ENCODE data around the gene JAG2.

Gene JAG2

GRCh38 chr14:105201925-105202513 lies 33.4 kb upstream of the JAG2 start:
- no peaks in the 10 kb centered on the region for H4K20me1 ChIP-seq (ENCODE audit: low read depth, low read length)

GRCh38 chr14:105201156-105201924 lies 32.8 kb upstream of the JAG2 start:
- Histone ChIP-seq H3K79me2 (ENCODE audit: insufficient read depth, low read length) (no peaks in the 10 kb centered on the region), H3K27ac (ENCODE audit: low read depth, low read length) (no peak overlapping the region)
- TF ChIP-seq, protein P1, sequence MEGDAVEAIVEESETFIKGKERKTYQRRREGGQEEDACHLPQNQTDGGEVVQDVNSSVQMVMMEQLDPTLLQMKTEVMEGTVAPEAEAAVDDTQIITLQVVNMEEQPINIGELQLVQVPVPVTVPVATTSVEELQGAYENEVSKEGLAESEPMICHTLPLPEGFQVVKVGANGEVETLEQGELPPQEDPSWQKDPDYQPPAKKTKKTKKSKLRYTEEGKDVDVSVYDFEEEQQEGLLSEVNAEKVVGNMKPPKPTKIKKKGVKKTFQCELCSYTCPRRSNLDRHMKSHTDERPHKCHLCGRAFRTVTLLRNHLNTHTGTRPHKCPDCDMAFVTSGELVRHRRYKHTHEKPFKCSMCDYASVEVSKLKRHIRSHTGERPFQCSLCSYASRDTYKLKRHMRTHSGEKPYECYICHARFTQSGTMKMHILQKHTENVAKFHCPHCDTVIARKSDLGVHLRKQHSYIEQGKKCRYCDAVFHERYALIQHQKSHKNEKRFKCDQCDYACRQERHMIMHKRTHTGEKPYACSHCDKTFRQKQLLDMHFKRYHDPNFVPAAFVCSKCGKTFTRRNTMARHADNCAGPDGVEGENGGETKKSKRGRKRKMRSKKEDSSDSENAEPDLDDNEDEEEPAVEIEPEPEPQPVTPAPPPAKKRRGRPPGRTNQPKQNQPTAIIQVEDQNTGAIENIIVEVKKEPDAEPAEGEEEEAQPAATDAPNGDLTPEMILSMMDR (IDR thresholded peaks at IDR 0.05; ENCODE audit: insufficient read depth, low read length, poor library complexity, severe bottlenecking): no peak
- TF ChIP-seq EZH2phosphoT487 (conservative IDR thresholded peaks at IDR 0.05; ENCODE audit: low read length): no peak

More at GRCh38 chr14:105201925-105202513, 33.4 kb upstream of the JAG2 start:
- no peaks in the 10 kb centered on the region for H3F3A ChIP-seq (ENCODE audit: insufficient read depth)
- TF ChIP-seq, protein P1 (IDR thresholded peaks at IDR 0.05; ENCODE audit: insufficient read depth, low read length, poor library complexity, severe bottlenecking): no peak
- TF ChIP-seq EZH2phosphoT487 (conservative IDR thresholded peaks at IDR 0.05; ENCODE audit: low read length): no peak
- H3K27me3 ChIP-seq (ENCODE audit: low read length): no peaks in the 10 kb centered on the region
- H3K36me3 ChIP-seq (ENCODE audit: low read length): no peaks in the 10 kb centered on the region
- H3K9ac ChIP-seq (ENCODE audit: low read length): no peak overlapping the region
- no peak overlapping the region for H3K27ac ChIP-seq (ENCODE audit: low read depth, low read length)
- no peaks in the 10 kb centered on the region for H3K9me3 ChIP-seq (ENCODE audit: insufficient read depth, low read length)
- no peaks in the 10 kb centered on the region for H3K9me2 ChIP-seq (replicated peaks; ENCODE audit: insufficient read depth, low read length)
- no peaks in the 10 kb centered on the region for H3K79me2 ChIP-seq (ENCODE audit: insufficient read depth, low read length)
- H2AFZ ChIP-seq (ENCODE audit: low read depth, low read length, severe bottlenecking): no peak overlapping the region
- no peak overlapping the region for H3K4me2 ChIP-seq (ENCODE audit: low read depth, low read length, poor library complexity, severe bottlenecking)
- H3K4me3 ChIP-seq (ENCODE audit: insufficient read depth, low read length, poor library complexity, severe bottlenecking): no peak overlapping the region

GRCh38 chr14:105200641-105201040 lies 32.1 kb upstream of the JAG2 start:
- Histone ChIP-seq H3K9me3 (ENCODE audit: insufficient read depth, low read length) (no peaks in the 10 kb centered on the region), H3K27ac (ENCODE audit: low read depth, low read length) (no peak overlapping the region), H3K9me2 (replicated peaks; ENCODE audit: insufficient read depth, low read length) (no peaks in the 10 kb centered on the region), H3K4me2 (ENCODE audit: low read depth, low read length, poor library complexity, severe bottlenecking) (no peak overlapping the region), H3K9ac (ENCODE audit: low read length) (no peak overlapping the region), H3K27me3 (ENCODE audit: low read length) (no peaks in the 10 kb centered on the region), H3K4me3 (ENCODE audit: insufficient read depth, low read length, poor library complexity, severe bottlenecking) (no peak overlapping the region), H4K20me1 (ENCODE audit: low read depth, low read length) (no peaks in the 10 kb centered on the region), H3K36me3 (ENCODE audit: low read length) (no peaks in the 10 kb centered on the region), H3F3A (ENCODE audit: insufficient read depth) (no peaks in the 10 kb centered on the region), H2AFZ (ENCODE audit: low read depth, low read length, severe bottlenecking) (no peak overlapping the region), H3K79me2 (ENCODE audit: insufficient read depth, low read length) (no peaks in the 10 kb centered on the region)
- TF ChIP-seq, protein P1 (IDR thresholded peaks at IDR 0.05; ENCODE audit: insufficient read depth, low read length, poor library complexity, severe bottlenecking): no peak
- no peak for TF ChIP-seq EZH2phosphoT487 (conservative IDR thresholded peaks at IDR 0.05; ENCODE audit: low read length)

More at GRCh38 chr14:105201156-105201924, 32.8 kb upstream of the JAG2 start:
- no peaks in the 10 kb centered on the region for H4K20me1 ChIP-seq (ENCODE audit: low read depth, low read length)
- no peaks in the 10 kb centered on the region for H3K9me3 ChIP-seq (ENCODE audit: insufficient read depth, low read length)
- no peaks in the 10 kb centered on the region for H3K27me3 ChIP-seq (ENCODE audit: low read length)
- no peak overlapping the region for H2AFZ ChIP-seq (ENCODE audit: low read depth, low read length, severe bottlenecking)
- no peaks in the 10 kb centered on the region for H3F3A ChIP-seq (ENCODE audit: insufficient read depth)
- no peak overlapping the region for H3K4me3 ChIP-seq (ENCODE audit: insufficient read depth, low read length, poor library complexity, severe bottlenecking)
- no peaks in the 10 kb centered on the region for H3K36me3 ChIP-seq (ENCODE audit: low read length)
- H3K4me2 ChIP-seq (ENCODE audit: low read depth, low read length, poor library complexity, severe bottlenecking): no peak overlapping the region
- H3K9me2 ChIP-seq (replicated peaks; ENCODE audit: insufficient read depth, low read length): no peaks in the 10 kb centered on the region
- H3K9ac ChIP-seq (ENCODE audit: low read length): no peak overlapping the region
